ENCODE measurements around the gene PPP2R2D.

- TF ChIP-seq CTCF (conservative IDR thresholded peaks at IDR 0.05; ENCODE audit: low read length) (no peak), EZH2phosphoT487 (IDR thresholded peaks at IDR 0.05; ENCODE audit: borderline replicate concordance, low read depth, low read length) (no peak)
Measured at GRCh38 chr10:131852176-131852822, 48.5 kb upstream of the PPP2R2D start.

Data from OCI-LY7 (cell line).